Measurements from ENCODE around the gene DNAAF5.

DNA sequence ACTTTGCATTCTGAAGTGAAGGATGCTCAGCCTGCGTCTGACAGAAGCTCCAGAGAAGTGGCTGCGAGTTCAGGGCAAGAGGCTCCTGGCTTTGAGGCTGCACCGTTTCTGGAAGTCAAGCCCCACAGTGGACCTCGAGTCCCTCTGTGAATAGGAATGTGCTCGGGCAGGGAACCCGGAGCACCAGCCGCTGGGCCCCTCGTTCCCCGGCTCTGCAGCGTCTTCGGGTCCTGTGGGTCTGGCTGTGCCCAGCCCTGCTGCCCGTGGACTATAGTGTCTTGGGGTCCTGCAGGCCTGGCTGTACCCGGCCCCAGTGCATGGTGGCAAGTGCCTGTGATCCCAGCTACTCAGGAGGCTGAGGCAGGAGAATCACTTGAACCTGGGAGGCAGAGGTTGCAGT lies 45.9 kb downstream of the DNAAF5 start:
- TF ChIP-seq, protein P1, sequence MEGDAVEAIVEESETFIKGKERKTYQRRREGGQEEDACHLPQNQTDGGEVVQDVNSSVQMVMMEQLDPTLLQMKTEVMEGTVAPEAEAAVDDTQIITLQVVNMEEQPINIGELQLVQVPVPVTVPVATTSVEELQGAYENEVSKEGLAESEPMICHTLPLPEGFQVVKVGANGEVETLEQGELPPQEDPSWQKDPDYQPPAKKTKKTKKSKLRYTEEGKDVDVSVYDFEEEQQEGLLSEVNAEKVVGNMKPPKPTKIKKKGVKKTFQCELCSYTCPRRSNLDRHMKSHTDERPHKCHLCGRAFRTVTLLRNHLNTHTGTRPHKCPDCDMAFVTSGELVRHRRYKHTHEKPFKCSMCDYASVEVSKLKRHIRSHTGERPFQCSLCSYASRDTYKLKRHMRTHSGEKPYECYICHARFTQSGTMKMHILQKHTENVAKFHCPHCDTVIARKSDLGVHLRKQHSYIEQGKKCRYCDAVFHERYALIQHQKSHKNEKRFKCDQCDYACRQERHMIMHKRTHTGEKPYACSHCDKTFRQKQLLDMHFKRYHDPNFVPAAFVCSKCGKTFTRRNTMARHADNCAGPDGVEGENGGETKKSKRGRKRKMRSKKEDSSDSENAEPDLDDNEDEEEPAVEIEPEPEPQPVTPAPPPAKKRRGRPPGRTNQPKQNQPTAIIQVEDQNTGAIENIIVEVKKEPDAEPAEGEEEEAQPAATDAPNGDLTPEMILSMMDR (conservative IDR thresholded peaks at IDR 0.05; ENCODE audit: low read depth, low read length), result no peak
- TF ChIP-seq POLR2A (IDR thresholded peaks at IDR 0.05; ENCODE audit: low read depth, low read length) (no peak), RAD21 (IDR thresholded peaks at IDR 0.05; ENCODE audit: low read length) (no peak), NFE2L2 (IDR thresholded peaks at IDR 0.05; ENCODE audit: low read depth, low read length) (no peak), CEBPB (IDR thresholded peaks at IDR 0.05; ENCODE audit: low read depth, low read length) (no peak), SMC3 (IDR thresholded peaks at IDR 0.05; ENCODE audit: low read depth, low read length) (no peak), MAFK (IDR thresholded peaks at IDR 0.05; ENCODE audit: low read depth, low read length) (no peak)
- TF ChIP-seq, protein P2, sequence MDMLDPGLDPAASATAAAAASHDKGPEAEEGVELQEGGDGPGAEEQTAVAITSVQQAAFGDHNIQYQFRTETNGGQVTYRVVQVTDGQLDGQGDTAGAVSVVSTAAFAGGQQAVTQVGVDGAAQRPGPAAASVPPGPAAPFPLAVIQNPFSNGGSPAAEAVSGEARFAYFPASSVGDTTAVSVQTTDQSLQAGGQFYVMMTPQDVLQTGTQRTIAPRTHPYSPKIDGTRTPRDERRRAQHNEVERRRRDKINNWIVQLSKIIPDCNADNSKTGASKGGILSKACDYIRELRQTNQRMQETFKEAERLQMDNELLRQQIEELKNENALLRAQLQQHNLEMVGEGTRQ (IDR thresholded peaks at IDR 0.05; ENCODE audit: low read depth, low read length), result no peak
- TF ChIP-seq, protein P3, sequence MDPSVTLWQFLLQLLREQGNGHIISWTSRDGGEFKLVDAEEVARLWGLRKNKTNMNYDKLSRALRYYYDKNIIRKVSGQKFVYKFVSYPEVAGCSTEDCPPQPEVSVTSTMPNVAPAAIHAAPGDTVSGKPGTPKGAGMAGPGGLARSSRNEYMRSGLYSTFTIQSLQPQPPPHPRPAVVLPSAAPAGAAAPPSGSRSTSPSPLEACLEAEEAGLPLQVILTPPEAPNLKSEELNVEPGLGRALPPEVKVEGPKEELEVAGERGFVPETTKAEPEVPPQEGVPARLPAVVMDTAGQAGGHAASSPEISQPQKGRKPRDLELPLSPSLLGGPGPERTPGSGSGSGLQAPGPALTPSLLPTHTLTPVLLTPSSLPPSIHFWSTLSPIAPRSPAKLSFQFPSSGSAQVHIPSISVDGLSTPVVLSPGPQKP (IDR thresholded peaks at IDR 0.05; ENCODE audit: borderline replicate concordance, low read depth, low read length), result no peak
